Psoas muscle (tissue), 8 donors: ENCODE measurements around the gene RFLNA. TPM values are rescaled to one million over a fixed set of nuclear protein-coding genes. Genes with fewer than 3 reads are reported as not detected.

Source experiments
- ATAC-seq, 4 donors: fragments of 200-7000 bp; cut with Tn5 transposase; one replicate each; pipeline ENCODE4 v1.9.1; 2020; ENCODE audit warnings: moderate library complexity in 3 of 4, mild to moderate bottlenecking in 2 of 4
- DNase-seq, 2 donors: peaks; one replicate each; pipeline ENCODE4 v3.0.0-alpha.2; 2020
- H3K27ac ChIP-seq: fragments of 200-600 bp; one replicate; pipeline ENCODE4 v1.8.0; 2022
- H3K27me3 ChIP-seq, 3 donors: fragments of 200-600 bp in 1 of 3; one replicate each; pipeline versions ENCODE4 v1.6.1 to v1.8.0; 2013 to 2022; ENCODE audit warnings: low read length in 2 of 3, mild to moderate bottlenecking in 2 of 3, moderate library complexity in 1 of 3; ENCODE audit not compliant: insufficient read depth in 3 of 3
- H3K36me3 ChIP-seq, 2 donors: fragments of 200-600 bp in 1 of 2; one replicate each; pipeline versions ENCODE4 v1.6.1 to v1.8.0; 2013 to 2022; ENCODE audit warnings: low read depth in 1 of 2, mild to moderate bottlenecking in 1 of 2, moderate library complexity in 1 of 2; ENCODE audit not compliant: insufficient read depth in 1 of 2
- H3K4me1 ChIP-seq: fragments of 200-600 bp; one replicate; pipeline ENCODE4 v1.8.0; 2022
- H3K4me3 ChIP-seq: fragments of 200-600 bp; one replicate; pipeline ENCODE4 v1.8.0; 2022; ENCODE audit warnings: mild to moderate bottlenecking
- H3K9me3 ChIP-seq: fragments of 200-600 bp; one replicate; pipeline ENCODE4 v1.8.0; 2022
- WGBS, 3 donors: extraction: QIAGEN DNeasy Blood & Tissue Kit; methylation state at CpG; one replicate each; pipeline versions ENCODE4 v1.1.6 to v1.1.7; 2013; 5-methylcytosine and 5-hydroxymethylcytosine counted together
- intact Hi-C, 2 donors: fragments of 100-400 bp; cut with DNase I; formaldehyde crosslinking; loops; one replicate each; pipeline versions ENCODE4 v1.11.0 to v1.14.2; 2022
- polyA plus RNA-seq, 3 donors: library from polyadenylated mRNA; stranded (reverse); fragments of 200-250 nt; gene quantifications; one replicate each; pipeline ENCODE4 v1.2.3, GENCODE V29; 2013
- total RNA-seq, 4 donors: library from RNA; stranded (reverse); fragmentation: NEBNext Ultra II Directional in 2 of 4; extraction: Animal tissue kit (Norgen Biotek cat#: 25700) in 2 of 4; gene quantifications; one replicate each; pipeline versions ENCODE4 v1.2.1 to v1.2.4, GENCODE V29; 2021 to 2023
- TF ChIP-seq, protein P1 (sequence below): fragments of 200-600 bp; IDR thresholded peaks from one replicate; pipeline ENCODE4 v1.8.0; 2022; ENCODE audit warnings: antibody characterized with exemption
- donor health status: healthy with polysubstance abuse.
- donor health status: DM: no; HTN: no; CAD: no; lungs with moderate emphysema.
- donor health status: Bipolar disorder and iron deficiency.
- donor health status: healthy.
- donor health status: DM: yes; HTN: yes; CAD: no.
- donor health status: DM: no; HTN: no; CAD: no.
- donor health status: DM: no; HTN: no; CAD: no.
- donor health status: DM: yes; HTN: yes; CAD: no.

Gene RFLNA
- total and polyA plus RNA-seq, 7 donors = 0.38 to 7.8 (median 0.70) TPM

DNA sequence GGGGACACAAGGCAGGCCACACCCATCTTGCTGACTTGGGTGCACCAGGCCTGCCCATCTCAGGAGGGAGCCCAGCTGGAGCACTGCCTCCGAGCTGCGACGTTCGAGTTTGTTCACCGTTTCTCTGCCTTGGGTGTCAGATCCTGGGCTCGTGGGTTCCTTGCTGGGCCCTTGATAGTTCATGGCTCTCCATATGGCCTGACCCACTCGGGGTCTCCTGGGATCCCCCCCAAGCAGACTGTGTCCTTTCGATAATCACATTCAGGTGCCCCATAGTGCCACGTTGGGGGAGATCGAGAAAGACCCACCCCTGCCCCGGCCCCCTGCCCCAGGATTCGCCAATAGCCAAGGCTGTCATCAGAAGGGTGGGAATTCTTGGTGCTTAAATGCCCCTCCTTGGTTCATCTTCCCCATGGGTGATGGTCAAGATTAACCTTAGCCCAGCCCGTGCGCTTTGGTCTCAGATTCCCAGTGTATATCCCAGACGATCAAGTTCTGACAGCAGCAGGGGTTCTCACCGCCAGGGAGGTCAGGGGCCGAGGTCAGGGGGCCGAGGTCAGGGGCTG is 7.4 kb downstream of the RFLNA start:
- H3K27ac ChIP-seq = no peak overlapping the region
- DNase-seq (peak in 1 of 2 donors; percentile 34), ATAC-seq (no peak)
- intact Hi-C loops = loop anchor here in 1 of 2 donors (5.0 kb wide), 1 partner anchor 245 kb away; no protein-coding TSS in a partner anchor
- no peak overlapping the region for H3K4me3 ChIP-seq
- TF ChIP-seq, protein P1, sequence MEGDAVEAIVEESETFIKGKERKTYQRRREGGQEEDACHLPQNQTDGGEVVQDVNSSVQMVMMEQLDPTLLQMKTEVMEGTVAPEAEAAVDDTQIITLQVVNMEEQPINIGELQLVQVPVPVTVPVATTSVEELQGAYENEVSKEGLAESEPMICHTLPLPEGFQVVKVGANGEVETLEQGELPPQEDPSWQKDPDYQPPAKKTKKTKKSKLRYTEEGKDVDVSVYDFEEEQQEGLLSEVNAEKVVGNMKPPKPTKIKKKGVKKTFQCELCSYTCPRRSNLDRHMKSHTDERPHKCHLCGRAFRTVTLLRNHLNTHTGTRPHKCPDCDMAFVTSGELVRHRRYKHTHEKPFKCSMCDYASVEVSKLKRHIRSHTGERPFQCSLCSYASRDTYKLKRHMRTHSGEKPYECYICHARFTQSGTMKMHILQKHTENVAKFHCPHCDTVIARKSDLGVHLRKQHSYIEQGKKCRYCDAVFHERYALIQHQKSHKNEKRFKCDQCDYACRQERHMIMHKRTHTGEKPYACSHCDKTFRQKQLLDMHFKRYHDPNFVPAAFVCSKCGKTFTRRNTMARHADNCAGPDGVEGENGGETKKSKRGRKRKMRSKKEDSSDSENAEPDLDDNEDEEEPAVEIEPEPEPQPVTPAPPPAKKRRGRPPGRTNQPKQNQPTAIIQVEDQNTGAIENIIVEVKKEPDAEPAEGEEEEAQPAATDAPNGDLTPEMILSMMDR = no peak
- peaks cover 3% of the 10 kb centered on the region for H3K4me1 ChIP-seq
- H3K27me3 ChIP-seq = peaks cover 0 to 2% (median 0%) of the 10 kb centered on the region in 3 donors
- H3K9me3 ChIP-seq = no peaks in the 10 kb centered on the region
- WGBS, 3 donors = 89 to 92% (median 91%) methylated on average over 18 of the region's 18 CpGs
- H3K36me3 ChIP-seq = no peaks in the 10 kb centered on the region

- ATAC-seq = no peak
- Histone ChIP-seq H3K4me3 (no peak overlapping the region), H3K27me3 (no peaks in the 10 kb centered on the region), H3K36me3 (no peaks in the 10 kb centered on the region), H3K27ac (no peak overlapping the region), H3K9me3 (no peaks in the 10 kb centered on the region), H3K4me1 (no peaks in the 10 kb centered on the region)
- intact Hi-C loops = loop anchor here in 1 of 2 donors (5.0 kb wide), 1 partner anchor 246 kb away; no protein-coding TSS in a partner anchor
- TF ChIP-seq, protein P1 = no peak
- WGBS, 3 donors = 87 to 91% (median 90%) methylated on average over 22 to 27 of the region's 27 CpGs
- peak in 1 of 2 donors; percentile 39 for DNase-seq
Observed at GRCh38 chr12:124302807-124303578, 8.1 kb downstream of the RFLNA start.

GRCh38 chr12:124303579-124304313 is 8.9 kb downstream of the RFLNA start:
- TF ChIP-seq, protein P1 = no peak
- DNase-seq = peak in 1 of 2 donors; percentile 54
- no peak overlapping the region for H3K4me3 ChIP-seq
- H3K9me3 ChIP-seq = no peaks in the 10 kb centered on the region
- WGBS, 3 donors = 92 to 96% (median 93%) methylated on average over 36 to 38 of the region's 38 CpGs
- no peaks in the 10 kb centered on the region for H3K27me3 ChIP-seq
- no peaks in the 10 kb centered on the region for H3K4me1 ChIP-seq
- intact Hi-C loops = loop anchor here in 1 of 2 donors (5.0 kb wide), 1 partner anchor 246 kb away; no protein-coding TSS in a partner anchor
- no peak for ATAC-seq
- H3K36me3 ChIP-seq = no peaks in the 10 kb centered on the region
- no peak overlapping the region for H3K27ac ChIP-seq

DNA sequence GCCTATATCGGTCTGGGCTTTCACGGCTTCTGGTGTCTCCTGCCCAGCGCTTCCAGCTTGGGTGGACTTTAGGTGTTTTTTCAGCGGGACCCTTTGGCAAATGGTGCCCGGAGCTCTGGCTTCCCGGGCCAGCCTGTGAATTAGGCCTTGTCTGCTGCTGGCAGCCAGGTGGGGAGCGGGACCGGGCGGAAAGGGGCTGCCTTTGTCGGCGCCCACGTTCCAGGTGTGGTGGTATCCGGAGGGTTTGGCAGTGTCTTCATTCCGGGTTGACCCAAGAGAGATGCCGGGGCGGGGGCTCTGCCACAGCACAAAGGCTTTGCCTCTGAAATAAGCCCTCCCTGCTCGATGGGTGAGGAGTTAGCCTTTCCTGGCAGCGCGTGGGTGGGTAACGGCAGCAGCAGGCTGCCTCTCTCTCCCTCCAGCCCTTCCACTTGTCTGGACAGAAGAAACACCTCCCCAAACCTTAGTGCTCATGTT is 9.5 kb downstream of the RFLNA start:
- H3K4me3 ChIP-seq = no peak overlapping the region
- intact Hi-C loops = loop anchor here in 1 of 2 donors (5.0 kb wide), 1 partner anchor 247 kb away; no protein-coding TSS in a partner anchor
- H3K9me3 ChIP-seq = no peaks in the 10 kb centered on the region
- TF ChIP-seq, protein P1 = no peak
- H3K27me3 ChIP-seq = no peaks in the 10 kb centered on the region
- DNase-seq = peak in 1 of 2 donors; percentile 23
- no peaks in the 10 kb centered on the region for H3K4me1 ChIP-seq
- WGBS, 3 donors = 94 to 95% (median 95%) methylated on average over 19 to 20 of the region's 20 CpGs
- no peaks in the 10 kb centered on the region for H3K36me3 ChIP-seq
- H3K27ac ChIP-seq = no peak overlapping the region
- ATAC-seq = no peak
